Forelimb muscle (tissue), 1 donor: Measurements from ENCODE around the gene TM7SF2. TPM values are rescaled to one million over a fixed set of nuclear protein-coding genes. Genes with fewer than 3 reads are reported as not detected.
"Not testable (repeated sequence)": the region's sequence is repeated elsewhere in the genome, so short reads cannot be mapped to it uniquely, and the experiment has no call there.

Experiments used
- DNase-seq: peaks from one replicate; pipeline ENCODE4 v3.0.0-alpha.2; 2013; ENCODE audit warnings: low read depth
- polyA plus RNA-seq: library from polyadenylated mRNA; unstranded; fragments of 120-200 nt; gene quantifications from one replicate; pipeline ENCODE4 v1.2.1, GENCODE V29; 2013; ENCODE audit not compliant: insufficient read length

TM7SF2 gene
- polyA plus RNA-seq, 1 donor: 16.4 TPM

GRCh38 chr11:65114538-65115171 lies 3.0 kb downstream of the TM7SF2 start:
- no peak for DNase-seq

- DNase-seq: no peak
Observed at GRCh38 chr11:65115361-65116082, 3.9 kb downstream of the TM7SF2 start.

- DNase-seq: no peak
Observed at GRCh38 chr11:65116370-65117205, 4.9 kb downstream of the TM7SF2 start.

GRCh38 chr11:65117206-65118096 lies 5.8 kb downstream of the TM7SF2 start, which contains the start of gene ZNHIT2:
Gene ZNHIT2 (minus strand): TSS chr11:65117701. CDS start chr11:65117653, 48 bp downstream.
- DNase-seq: peak; percentile 98

GRCh38 chr11:65118097-65118837 lies 6.6 kb downstream of the TM7SF2 start:
- no peak for DNase-seq

- not testable (repeated sequence) for DNase-seq
Observed at GRCh38 chr11:65118891-65119669, 7.4 kb downstream of the TM7SF2 start.

- no peak for DNase-seq
Observed at GRCh38 chr11:65119670-65119995, 8.0 kb downstream of the TM7SF2 start.

- no peak for DNase-seq
Observed at GRCh38 chr11:65120831-65121230, 9.2 kb downstream of the TM7SF2 start.

GRCh38 chr11:65121447-65121864 lies 9.8 kb downstream of the TM7SF2 start:
- DNase-seq: no peak

GRCh38 chr11:65121865-65122696 lies 10.4 kb downstream of the TM7SF2 start, which contains the start of the genes FAU and MRPL49:
Gene FAU (minus strand): TSS chr11:65122134. CDS start chr11:65121813, 321 bp downstream.
Gene MRPL49 (plus strand): TSS chr11:65122321. CDS start chr11:65122347, 26 bp downstream.
- peak; percentile 91 for DNase-seq

GRCh38 chr11:65124480-65125196 lies 13.0 kb downstream of the TM7SF2 start:
- no peak for DNase-seq

- DNase-seq: no peak
Observed at GRCh38 chr11:65125197-65126056, 13.8 kb downstream of the TM7SF2 start.

GRCh38 chr11:65126624-65127274 lies 15.1 kb downstream of the TM7SF2 start:
- no peak for DNase-seq

GRCh38 chr11:65127473-65128181 lies 16.0 kb downstream of the TM7SF2 start:
- no peak for DNase-seq

GRCh38 chr11:65128182-65129145 lies 16.8 kb downstream of the TM7SF2 start:
- DNase-seq: no peak
